CD4-positive, alpha-beta T cell treated with Interleukin-17A for 1 hour (primary cell): ENCODE data around the gene NRP1.
"Not testable (repeated sequence)": the region's sequence is repeated elsewhere in the genome, so short reads cannot be mapped to it uniquely, and the experiment has no call there.

Experiments used
- DNase-seq: peaks from one replicate; pipeline ENCODE4 v3.0.0-alpha.2; 2020

Gene NRP1

DNA sequence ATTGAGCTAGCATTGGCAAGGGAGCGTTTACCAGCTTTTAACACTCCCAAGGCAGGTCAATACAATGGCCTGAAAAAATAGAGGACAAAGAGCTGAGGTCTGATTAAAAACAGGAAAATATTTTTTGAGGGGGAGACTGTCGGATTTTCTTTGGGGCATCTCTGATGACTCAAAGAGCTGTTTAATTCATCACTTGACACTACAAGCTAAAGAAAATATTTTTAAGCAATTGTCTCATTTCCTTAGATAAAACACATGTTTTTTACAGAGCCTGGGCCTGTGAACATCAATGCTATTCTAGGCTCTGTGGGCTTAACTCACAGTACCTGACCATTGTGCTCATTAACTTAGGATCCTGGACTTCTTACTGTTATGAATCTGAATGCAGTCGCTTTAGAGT is 100.8 kb downstream of the NRP1 start:
- DNase-seq, result no peak

DNA sequence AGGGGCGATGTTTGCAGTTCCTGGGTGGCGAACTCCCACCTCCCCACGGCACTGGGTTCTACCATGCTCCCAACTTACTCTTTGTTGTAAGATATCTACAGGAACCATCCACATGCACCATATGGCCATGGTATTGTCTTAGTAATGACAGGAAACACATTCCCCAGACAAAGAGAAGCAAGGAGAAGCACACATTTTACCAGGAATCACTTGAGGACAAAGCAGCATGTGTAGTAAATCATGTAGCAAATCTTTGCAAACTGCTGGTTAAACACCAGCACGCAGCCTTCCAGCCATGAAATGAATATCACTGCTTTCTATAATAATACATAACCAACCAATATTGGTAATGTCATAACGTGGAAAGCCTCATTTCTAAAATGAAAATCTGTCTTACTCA is 101.2 kb downstream of the NRP1 start:
- DNase-seq, result no peak

DNA sequence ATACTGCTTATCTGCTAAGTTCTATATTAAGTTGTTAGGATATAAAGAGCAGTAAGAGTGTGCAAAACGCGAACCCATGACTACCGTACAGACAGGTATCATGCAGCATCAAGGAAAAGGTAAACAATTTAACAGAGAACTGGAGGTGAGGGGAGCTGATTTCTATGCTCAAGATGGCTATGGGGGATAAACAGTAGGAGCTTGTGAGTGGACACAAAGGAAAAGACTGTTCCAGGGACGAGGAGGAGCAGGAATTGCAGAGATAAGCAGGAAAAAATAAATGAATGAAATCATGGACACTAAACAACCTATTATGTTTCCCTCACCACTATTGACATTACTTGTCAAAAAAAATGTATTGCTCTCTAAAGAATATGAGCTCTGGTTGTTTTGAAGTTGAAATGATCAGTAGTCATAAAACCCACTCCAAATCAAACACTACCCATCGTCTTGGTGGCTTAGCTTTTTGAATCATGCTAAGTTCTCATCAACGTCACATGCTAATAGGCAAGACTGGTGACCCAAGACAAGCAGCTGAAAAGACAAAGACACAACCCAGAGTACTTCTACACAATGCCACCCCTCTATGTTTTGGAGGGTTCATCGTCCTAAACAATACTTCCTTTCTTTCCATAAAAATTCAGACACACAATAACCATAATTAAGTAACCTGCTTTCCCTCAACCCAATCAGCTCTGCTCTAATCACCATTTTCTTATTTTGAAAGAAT is 102.7 kb downstream of the NRP1 start:
- DNase-seq, result no peak

DNA sequence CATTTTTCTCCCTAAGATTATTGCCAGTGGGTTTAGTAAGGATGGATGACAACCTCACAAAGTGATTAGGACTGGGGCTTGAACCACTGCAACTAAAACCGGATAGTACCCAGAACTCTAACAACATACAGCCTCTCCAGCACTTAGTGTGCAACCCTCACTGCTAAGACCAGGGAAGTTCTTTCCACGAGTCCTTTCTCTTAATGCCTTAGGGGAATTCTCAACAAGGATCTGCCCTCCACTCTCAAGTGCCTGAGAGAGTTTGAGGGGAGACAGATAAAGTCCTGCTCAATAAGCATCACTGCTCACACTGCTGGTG is 104.6 kb downstream of the NRP1 start:
- no peak for DNase-seq

DNA sequence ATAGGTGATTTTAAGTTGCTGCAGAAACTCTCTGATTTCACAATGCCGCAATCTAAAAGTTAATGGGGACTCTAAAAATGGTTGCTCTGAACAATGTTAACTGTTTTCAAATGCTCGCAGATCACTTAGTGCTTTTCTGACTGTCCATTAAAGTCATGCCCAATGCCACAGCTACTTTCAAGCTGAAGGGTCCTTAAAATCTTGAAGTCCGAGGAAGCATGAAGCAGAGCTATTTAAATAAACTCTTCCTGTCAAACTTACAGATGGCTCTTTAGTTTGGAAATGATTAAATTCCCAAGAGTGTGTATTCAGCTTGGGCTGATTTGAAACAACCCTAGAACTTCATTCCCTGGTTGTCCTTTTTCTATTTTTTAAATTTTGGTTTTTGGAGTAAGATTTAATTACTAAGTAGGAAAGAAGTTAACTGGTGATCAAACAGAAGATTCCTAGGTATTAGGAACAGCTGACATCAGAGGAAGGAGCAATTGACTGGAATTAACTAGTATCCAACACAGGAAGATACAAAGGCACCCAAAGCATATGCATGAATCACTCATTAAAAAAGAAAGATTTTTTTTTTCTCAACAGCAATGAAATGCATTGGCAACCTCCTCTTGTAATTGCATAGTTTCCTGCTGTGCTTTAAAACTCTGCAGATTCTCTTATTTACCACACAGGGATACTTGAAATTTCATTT is 105.1 kb downstream of the NRP1 start:
- DNase-seq, result no peak

DNA sequence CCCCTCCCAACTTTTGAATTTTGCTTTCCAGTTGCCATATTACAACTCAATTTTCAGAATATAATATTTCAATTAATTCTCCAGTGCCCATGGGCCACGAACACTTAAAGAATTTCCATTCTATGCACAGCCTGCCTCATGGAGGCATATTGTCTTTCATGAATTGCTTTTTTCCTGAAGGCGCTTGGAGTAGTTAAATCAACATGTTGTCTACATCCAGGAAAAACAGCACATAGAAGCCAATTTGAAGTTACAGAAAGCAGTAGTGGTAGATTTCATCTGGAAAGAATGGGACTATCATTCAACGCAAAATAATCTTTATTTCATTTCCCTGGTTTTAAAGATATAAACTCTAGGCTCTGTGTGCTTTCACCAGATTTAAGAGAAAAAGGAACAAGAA is 106.0 kb downstream of the NRP1 start:
- DNase-seq, result no peak

DNA sequence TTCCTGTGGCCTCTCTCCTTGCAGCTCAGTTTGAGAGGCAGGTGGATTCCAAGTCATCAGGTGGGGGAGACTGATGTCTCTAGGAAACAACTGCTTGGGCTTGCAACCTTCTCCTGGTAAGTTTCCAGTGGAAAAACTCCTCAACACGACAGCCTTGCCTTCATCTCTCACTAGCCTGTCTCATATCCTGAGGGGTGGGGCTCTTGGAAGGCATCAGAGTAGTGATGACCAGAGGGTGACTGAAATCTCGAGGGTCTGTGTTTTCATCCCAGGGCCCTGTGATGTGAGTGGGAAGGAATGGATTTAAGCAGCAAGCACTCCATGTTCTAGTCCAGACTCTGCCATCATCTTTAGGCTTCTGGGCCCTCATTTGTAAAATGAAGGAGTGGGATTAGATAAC is 107.0 kb downstream of the NRP1 start:
- DNase-seq, result no peak

DNA sequence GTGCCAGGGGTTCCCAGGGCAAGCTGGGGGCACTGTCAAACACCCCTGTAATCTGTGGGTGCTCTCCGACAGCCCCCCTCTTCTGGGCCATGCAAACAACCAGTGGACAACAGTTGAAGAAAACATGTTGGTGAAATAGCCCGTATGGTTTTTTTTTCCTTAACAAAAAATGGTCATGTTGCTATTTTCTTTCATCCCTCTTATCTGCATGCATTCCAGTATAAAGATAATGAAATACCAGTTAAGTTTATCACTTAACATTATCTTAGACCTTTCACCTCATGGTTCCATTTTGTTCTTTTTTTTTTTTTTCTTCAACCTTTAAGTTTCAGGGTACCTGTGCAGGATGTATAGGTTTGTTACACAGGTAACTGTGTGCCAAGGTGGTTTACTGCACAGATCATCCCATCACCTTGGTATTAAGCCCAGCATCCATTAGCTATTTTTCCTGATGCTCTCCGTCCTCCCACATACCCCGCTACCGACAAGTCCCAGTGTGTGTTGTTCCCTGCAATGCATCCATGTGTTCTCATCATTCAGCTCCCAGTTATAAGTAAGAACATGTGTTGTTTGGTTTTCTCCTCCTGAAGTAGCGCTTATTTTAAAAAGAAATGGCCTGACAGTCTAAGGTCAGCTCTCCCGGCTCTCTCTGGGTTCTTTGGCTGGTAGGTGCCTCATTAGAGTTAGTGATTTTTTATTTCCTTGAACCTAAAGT is 110.1 kb downstream of the NRP1 start:
- DNase-seq, result no peak

DNA sequence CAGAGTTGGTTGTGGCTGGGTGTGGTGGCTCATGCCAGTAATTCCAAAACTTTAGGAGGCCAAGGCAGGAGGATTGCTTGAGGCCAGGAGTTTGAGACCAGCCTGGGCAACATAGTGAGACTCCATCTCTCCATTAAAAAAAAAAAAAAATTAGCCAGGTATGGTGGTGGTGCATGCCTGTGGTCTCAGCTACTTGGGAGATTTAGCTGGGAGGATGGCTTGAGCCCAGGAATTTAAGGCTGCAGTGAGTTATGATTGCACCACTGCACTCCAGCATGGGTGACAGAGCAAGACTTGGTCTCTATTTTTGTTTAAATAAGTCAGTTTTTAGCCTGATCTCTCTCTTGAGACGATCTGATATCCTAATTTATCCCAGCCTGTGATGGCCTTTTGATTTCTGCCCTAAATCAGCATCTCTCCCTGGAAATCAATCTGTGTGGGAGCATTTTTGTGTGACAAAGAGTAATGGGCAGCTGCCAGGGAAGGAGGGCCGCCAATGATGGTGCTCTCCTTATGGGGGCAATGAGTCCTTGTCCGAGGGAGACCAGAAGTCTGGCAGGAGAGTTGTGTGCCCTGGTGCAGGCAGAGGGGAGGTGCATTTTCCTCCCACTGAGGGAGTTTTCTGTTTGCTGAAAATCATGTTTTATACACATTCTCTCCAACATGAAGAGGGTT is 111.0 kb downstream of the NRP1 start:
- no peak for DNase-seq

DNA sequence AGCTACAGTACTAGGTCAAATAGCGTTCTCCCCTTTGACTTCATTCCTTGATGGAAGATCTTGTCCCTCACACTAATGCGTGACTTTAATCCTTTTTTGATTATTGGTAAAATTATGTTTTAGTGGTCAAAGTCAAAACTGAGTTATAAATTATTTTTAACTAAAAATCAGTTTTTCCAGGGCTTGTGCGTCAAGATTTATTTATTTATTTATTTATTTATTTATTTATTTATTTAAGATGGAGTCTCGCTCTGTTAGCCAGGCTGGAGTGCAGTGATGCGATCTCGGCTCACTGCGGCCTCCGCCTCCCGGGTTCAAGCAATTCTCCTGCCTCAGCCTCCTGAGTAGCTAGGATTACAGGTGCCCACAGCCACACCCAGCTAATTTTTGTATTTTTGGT is 112.2 kb downstream of the NRP1 start:
- not testable (repeated sequence) for DNase-seq

DNA sequence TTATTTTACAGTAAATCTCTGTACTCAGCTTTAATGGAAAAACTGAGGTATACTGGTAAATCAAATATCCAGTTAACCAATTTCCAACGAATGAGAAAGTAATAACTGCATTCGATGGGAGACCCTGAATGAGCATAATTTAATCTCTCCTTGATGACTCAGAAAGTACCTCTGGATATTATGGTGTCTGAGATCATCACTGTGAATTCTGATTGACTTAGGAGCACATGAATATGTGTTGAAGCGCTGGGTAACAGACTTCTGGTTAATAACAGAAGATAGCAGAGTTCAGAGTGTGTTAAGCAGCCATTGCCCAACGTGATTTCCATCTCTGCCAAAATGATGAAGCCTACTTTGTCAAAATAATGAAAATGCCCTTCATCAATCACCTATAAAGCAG is 116.6 kb downstream of the NRP1 start:
- DNase-seq, result no peak

DNA sequence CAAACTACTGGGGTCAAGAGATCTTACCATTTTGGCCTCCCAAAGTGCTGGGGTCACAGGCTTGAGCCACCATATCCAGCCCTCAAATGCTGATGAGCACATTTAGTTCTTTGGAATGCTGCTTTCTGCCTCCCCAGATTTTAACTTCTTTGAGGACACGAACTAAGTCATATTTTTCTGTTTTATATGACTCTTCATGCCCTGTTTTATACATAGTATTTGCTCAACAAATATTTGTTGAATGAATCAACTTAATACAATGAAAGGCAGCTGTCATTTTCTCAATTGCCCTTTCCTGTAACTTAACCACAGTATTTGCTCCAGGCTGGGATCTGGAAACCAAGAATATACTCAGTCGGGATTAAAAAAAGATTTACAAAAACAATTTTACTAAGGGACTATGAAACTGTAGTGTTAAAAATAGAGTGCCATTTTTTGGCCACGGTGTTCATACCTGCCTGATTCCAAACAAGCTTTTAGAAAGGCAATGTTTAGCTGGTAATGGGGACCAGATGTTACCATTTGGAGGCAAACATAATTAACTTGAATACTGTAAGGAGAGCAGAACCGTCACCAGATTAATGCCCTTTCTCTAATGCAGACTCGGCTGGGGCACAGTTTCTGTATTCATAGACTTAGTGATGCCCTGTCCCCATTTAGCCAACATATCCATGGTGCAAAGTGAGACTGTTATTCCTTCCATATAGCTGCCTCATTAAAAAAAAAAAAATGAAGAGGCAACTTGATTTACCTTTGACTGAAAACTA is 117.6 kb downstream of the NRP1 start:
- no peak for DNase-seq

DNA sequence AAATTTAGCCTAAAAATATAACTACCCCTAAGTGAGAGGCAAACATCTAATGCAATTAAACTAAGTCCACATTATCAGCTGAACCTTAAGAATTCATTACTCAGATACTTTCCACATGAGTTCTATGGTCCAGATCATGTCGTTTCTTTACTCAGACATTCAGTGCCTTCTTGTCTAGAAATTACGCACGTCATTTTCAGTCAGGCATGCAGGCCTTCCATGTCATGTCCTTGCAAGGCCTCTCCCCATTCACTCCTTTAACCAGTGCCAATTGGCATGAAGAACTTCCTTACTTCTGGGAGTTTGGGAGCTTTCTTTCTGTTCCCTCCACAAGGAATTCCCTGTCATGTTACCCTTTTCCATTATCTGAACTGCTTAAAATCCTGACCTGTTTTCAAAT is 118.8 kb downstream of the NRP1 start:
- DNase-seq, result no peak

DNA sequence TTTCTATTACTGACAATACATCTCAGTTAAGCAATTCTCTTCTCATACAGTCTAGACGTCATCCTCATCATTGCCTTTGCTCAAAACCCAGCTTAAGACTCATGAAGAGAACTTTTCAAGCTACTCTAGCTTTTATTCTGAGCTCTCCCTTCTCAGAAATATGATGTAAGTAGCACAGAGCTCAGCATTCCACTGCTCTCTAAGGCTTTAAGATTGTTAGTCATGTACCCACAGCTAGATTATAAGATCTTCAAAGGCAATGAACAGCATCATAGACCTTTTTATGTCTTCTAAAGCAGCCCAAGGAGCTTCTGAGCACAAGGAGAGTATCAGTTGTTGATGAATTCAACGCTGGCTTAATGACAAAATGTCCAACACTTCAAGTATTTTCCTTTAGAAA is 119.3 kb downstream of the NRP1 start:
- DNase-seq, result no peak

DNA sequence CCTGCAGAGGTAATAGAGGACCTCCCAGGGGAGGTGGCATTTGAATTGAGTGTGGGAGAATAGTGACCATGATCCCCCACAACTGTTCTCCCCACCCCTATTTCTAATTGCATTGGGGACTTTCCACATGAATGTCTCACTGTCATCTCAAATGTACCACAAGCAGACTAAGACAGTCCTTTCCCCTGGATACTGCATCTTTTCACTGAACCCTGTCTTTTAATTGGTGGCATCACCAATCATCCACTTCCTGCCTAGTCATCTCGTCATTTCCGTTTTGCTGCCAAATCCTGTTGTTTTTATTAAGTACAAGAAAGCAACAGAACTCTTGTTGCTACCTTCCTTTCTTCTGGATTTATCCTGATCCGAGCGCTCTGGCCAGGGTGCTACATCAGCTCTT is 120.3 kb downstream of the NRP1 start:
- DNase-seq, result peak; percentile 29

DNA sequence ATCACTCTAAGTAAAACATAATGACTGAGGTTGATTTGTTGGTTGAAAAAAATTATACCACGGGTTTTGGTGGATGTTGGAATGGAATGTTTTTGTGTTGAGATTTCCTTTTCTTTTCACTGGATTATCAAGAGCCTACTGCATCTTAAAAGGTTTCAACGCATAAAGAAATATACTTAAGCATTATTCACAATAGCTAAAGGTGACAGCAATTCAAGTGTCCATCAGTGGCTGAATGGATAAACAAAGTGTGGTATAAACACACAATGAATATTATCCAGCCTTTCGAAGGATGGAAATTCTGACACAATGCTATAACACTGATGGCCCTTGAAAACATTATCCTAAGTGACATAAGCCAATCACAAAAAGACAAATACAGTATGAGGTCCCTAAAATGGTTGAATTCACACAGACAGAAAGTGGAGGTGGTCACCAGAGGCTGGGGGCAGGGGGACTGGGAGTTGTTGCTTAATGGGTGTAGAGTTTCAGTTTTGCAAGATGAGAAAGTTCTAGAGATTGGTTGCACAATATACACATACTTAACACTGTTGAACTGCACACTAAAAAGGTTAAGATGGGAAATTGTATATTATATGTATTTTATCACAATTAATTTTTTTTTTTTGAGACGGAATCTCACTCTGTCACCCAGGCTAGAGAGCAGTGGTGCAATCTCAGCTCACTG is 122.3 kb downstream of the NRP1 start:
- DNase-seq, result no peak

DNA sequence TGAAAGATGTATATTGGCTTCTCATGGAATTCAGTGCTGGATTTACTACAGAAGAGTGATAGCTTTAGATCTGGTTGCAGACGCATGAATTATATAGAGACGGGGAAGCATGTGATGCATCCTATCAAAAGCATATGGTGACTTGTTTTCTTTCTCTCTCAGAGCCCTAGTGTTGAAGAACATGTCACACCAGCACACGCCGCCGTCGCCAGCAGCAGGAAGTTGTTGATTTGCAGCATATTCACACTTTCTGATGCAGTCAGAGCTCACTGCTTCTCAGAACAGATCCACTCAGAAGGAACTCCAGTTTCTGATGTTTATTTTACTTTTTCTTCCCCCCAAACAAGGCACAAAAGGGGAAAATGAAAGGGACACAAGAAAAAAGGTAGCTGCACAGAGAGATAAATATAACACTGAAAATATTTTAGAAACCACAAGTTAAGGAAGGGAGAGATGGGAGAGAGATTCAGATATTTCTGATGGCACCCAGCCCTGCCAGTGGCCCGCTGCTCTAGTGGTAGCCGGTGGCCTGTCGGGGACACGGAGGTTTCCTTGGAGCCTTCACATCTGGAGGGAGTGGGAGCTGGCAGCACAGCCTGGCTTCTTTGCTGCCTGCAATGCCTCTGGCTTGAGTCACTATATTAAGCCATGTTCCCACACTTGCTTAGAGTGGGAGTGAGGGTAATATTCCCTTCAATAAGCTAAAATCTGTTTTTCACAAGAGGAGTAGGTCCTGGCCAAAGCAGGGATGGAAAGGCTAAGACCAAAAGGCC is 123.2 kb downstream of the NRP1 start:
- peak; percentile 7 for DNase-seq

DNA sequence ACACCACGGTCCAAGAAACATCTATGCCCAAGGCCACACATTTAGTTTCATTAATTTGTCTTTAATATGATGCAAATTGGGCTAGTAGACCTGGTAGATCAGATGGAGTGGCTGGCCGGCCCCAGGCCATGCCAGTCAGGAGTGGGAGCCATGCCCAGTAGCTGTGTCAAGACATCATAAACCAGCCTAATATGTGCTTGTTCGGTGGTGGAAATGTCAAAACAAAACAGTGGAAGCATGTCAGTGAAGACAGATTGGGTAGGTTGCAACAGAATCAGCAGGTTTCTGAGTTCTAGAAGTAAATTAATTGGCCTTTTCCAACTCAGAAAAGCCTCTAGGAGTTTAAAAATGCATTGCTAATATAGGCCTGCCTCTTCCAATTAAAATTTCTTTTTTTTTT is 124.7 kb downstream of the NRP1 start:
- DNase-seq, result no peak

DNA sequence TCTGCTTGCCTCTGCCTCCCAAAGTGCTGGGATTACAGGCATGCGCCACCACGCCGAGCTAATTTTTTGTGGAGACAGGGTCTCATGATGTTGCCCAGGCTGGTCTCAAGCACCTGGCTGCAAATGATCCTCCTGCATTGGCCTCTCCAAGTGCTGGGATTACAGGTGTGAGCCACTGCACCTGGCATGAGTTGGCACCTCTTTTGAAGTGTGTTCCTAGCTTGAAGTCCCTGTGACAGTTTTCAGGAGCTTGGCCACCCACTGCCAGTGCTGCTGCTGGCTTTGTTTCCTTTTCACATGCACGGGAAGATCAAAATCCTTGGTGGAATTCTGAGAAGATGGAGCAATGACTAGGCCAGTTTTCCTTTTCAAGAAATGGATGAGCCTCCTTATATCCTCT is 126.3 kb downstream of the NRP1 start:
- no peak for DNase-seq

DNA sequence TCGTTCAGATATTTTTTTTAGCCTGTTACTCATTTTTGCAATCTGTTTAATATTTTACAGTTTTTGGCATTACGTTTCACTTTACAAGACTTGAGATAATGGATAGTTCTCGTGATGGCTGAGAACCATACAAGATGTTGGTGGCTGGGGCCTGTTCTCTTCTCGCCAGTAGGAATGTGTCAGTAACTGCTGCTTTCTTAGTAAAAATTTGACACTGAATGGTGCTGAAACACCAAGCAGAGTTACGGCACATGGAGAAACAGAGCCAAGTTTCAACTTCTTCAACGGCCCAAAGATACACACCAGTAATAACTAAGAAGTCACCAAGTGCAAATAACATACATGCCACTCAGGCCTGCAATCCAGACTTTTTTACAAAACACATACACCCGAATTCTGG is 130.4 kb downstream of the NRP1 start:
- no peak for DNase-seq

DNA sequence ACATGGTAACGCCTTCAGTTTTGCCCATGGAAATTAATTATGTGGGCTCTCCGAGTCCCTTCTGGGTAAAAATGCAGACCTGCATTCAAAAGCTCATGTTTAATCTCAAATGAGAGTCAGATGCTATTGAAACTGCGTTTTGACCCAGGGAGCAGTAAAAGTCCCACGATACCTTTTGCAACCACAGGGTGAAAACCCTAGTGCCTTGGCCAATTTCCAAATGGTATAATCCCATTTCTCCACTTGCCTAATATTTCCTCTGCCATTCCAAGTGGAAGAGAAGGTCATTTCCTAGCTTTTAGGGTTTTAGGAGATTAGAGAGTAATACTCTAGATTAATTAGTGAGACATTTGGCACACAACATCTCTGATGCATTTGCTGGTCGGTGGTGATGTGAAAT is 132.5 kb downstream of the NRP1 start:
- DNase-seq, result no peak
